HCT116 (cell line): Measurements from ENCODE around the gene ADAMTS16. TPM values are rescaled to one million over a fixed set of nuclear protein-coding genes. Genes with fewer than 3 reads are reported as not detected.

Source experiments
- ATAC-seq: fragments of 200-7000 bp; cut with Tn5 transposase; 2 replicates; pipeline ENCODE4 v1.9.1; 2020; ENCODE audit warnings: mild to moderate bottlenecking, moderate library complexity
- BruUV-seq: library from RNA; stranded (reverse); fragments of 400-500 nt; replicated peaks from 2 replicates; lab custom pipeline; 2021; lab: Mats Ljungman, UMichigan
- CTCF ChIA-PET: fragments of 300-600 bp; sonication (Branson Sonifier 250); formaldehyde crosslinking; loops from one replicate; lab custom pipeline; 2021; ENCODE audit warnings: antibody characterized with exemption; lab: Charles Lee
- POLR2A ChIA-PET: fragments of 300-600, 350-600 bp; sonication (Branson Sonifier 250); formaldehyde crosslinking; loops from one replicate; lab custom pipeline; 2021; ENCODE audit warnings: antibody characterized with exemption; lab: Charles Lee
- RAD21 ChIA-PET, 2 experiments: fragments of 300-600 bp; sonication (Branson Sonifier 250); formaldehyde crosslinking; loops; one replicate each; lab custom pipeline; 2023; ENCODE audit warnings: low total read pairs in 2 of 2; ENCODE audit not compliant: uncharacterized antibody in 2 of 2, unreplicated experiment in 2 of 2, low non-redundant PET in 1 of 2; lab: Charles Lee
- DNase-seq: peaks from one replicate; pipeline ENCODE4 v3.0.0-alpha.2; 2010; ENCODE audit warnings: low read depth, low spot score
- H2AFZ ChIP-seq: fragments of 200-600 bp; shearing (Covaris generic), sonication (generic); 2 replicates; pipeline ENCODE4 v1.6.1; 2017; ENCODE audit warnings: low read depth, mixed run types, mixed read lengths, antibody characterized with exemption, low read length; ENCODE audit not compliant: poor library complexity, severe bottlenecking
- H3K27ac ChIP-seq: 2 replicates; pipeline ENCODE4 v1.5.1; 2012; ENCODE audit warnings: low read depth, low read length
- H3K27me3 ChIP-seq: fragments of 200-600 bp; sonication (generic); 2 replicates; pipeline ENCODE4 v1.6.1; 2016; ENCODE audit warnings: mixed run types, low read length, mixed read lengths; ENCODE audit not compliant: insufficient read depth
- H3K36me3 ChIP-seq, 2 experiments: fragments of 200-500 bp in 1 of 2; fragments of 200-600 bp in 1 of 2; sonication (Bioruptor generic) in 1 of 2; sonication (generic) in 1 of 2; 2 replicates each; pipeline versions ENCODE4 v1.5.1 to v1.6.1; 2014 to 2016; ENCODE audit warnings: low read length in 2 of 2, inconsistent platforms in 1 of 2, mixed read lengths in 1 of 2, mixed run types in 1 of 2; ENCODE audit not compliant: insufficient read depth in 2 of 2, control insufficient read depth in 1 of 2
- H3K4me1 ChIP-seq, 2 experiments: fragments of 200-600 bp in 1 of 2; sonication (generic) in 1 of 2; 2 replicates each; pipeline versions ENCODE4 v1.5.1 to v1.6.1; 2012 to 2017; ENCODE audit warnings: low read length in 2 of 2, inconsistent platforms in 1 of 2, mild to moderate bottlenecking in 1 of 2, mixed read lengths in 1 of 2, mixed run types in 1 of 2, moderate library complexity in 1 of 2; ENCODE audit not compliant: insufficient read depth in 2 of 2, control insufficient read depth in 1 of 2
- H3K4me2 ChIP-seq: fragments of 200-600 bp; sonication (generic); 2 replicates; pipeline ENCODE4 v1.6.1; 2017; ENCODE audit warnings: mixed run types, low read length, mixed read lengths
- H3K4me3 ChIP-seq, 2 experiments: fragments of 200-600 bp in 1 of 2; sonication (generic) in 1 of 2; replicated peaks in 1 of 2; 2 replicates each; pipeline ENCODE4 v1.5.1; 2011 to 2016; ENCODE audit warnings: low read length in 2 of 2, control low read depth in 1 of 2, low read depth in 1 of 2, mild to moderate bottlenecking in 1 of 2, mixed read lengths in 1 of 2, mixed run types in 1 of 2
- H3K79me2 ChIP-seq: fragments of 200-600 bp; sonication (generic); 2 replicates; pipeline ENCODE4 v1.6.1; 2017; ENCODE audit warnings: mild to moderate bottlenecking, mixed run types, low read length, moderate library complexity, mixed read lengths; ENCODE audit not compliant: insufficient read depth
- H3K9ac ChIP-seq: fragments of 200-600 bp; sonication (generic); 2 replicates; pipeline ENCODE4 v1.6.1; 2016; ENCODE audit warnings: low read length, mixed read lengths
- H3K9me2 ChIP-seq: fragments of 200-600 bp; sonication (generic), shearing (Covaris generic); 2 replicates; pipeline ENCODE4 v1.6.1; 2017; ENCODE audit warnings: mixed run types, mild to moderate bottlenecking, moderate library complexity; ENCODE audit not compliant: insufficient read depth
- H3K9me3 ChIP-seq, 2 experiments: fragments of 200-500 bp in 1 of 2; fragments of 200-600 bp in 1 of 2; sonication (Bioruptor generic) in 1 of 2; sonication (generic) in 1 of 2; 2 replicates each; pipeline ENCODE4 v1.6.1; 2014 to 2017; ENCODE audit warnings: low read length in 2 of 2, mixed read lengths in 2 of 2, inconsistent platforms in 1 of 2, low read depth in 1 of 2, mild to moderate bottlenecking in 1 of 2, mixed run types in 1 of 2, moderate library complexity in 1 of 2; ENCODE audit not compliant: control insufficient read depth in 1 of 2, insufficient read depth in 1 of 2
- H4K20me1 ChIP-seq: fragments of 200-600 bp; sonication (generic), shearing (Covaris generic); 2 replicates; pipeline ENCODE4 v1.6.1; 2017; ENCODE audit warnings: mixed run types, mild to moderate bottlenecking, moderate library complexity; ENCODE audit not compliant: insufficient read depth
- CBX3 ChIP-seq: IDR thresholded peaks from 2 replicates; pipeline ENCODE4 v1.6.1; 2012; ENCODE audit warnings: low read depth
- ELF1 ChIP-seq: IDR thresholded peaks from 2 replicates; pipeline ENCODE4 v1.6.1; 2012; ENCODE audit warnings: low read depth, borderline replicate concordance
- RAD21 ChIP-seq: IDR thresholded peaks from 2 replicates; pipeline ENCODE4 v1.6.1; 2012; ENCODE audit warnings: low read depth, mild to moderate bottlenecking
- SP1 ChIP-seq: IDR thresholded peaks from 2 replicates; pipeline ENCODE4 v1.6.1; 2012; ENCODE audit warnings: low read depth
- TCF7L2 ChIP-seq: IDR thresholded peaks from 2 replicates; pipeline ENCODE4 v1.7.0; 2011; ENCODE audit warnings: borderline replicate concordance, inconsistent platforms; ENCODE audit not compliant: insufficient read depth, insufficient read length; ENCODE audit errors: extremely low read depth
- YY1 ChIP-seq: IDR thresholded peaks from 2 replicates; pipeline ENCODE4 v1.6.1; 2011; ENCODE audit warnings: low read length, low read depth, moderate library complexity, mild to moderate bottlenecking; ENCODE audit not compliant: insufficient replicate concordance; ENCODE audit errors: extremely low read depth
- intact Hi-C: fragments of 100-400 bp; cut with micrococcal nuclease; formaldehyde crosslinking; loops from 2 replicates; pipeline ENCODE4 v1.10.0; 2022
- total RNA-seq: library from RNA; stranded (reverse); gene quantifications from one replicate; pipeline ENCODE4 v1.2.1, GENCODE V29; 2021; ENCODE audit not compliant: unreplicated experiment
- TF ChIP-seq, protein P1 (sequence below): IDR thresholded peaks from 2 replicates; pipeline ENCODE4 v1.6.1; 2011; ENCODE audit warnings: mild to moderate bottlenecking, low read length, moderate library complexity; ENCODE audit not compliant: insufficient replicate concordance; ENCODE audit errors: extremely low read depth
- TF ChIP-seq, protein P2 (sequence below), 3 experiments: fragments of 200-600 bp in 1 of 3; sonication (generic) in 1 of 3; IDR thresholded peaks in 2 of 3; conservative IDR thresholded peaks in 1 of 3; 2 replicates each; pipeline ENCODE4 v1.5.1; 2012 to 2017; ENCODE audit warnings: low read depth in 2 of 3, low read length in 2 of 3, antibody characterized with exemption in 1 of 3, borderline replicate concordance in 1 of 3, control low read depth in 1 of 3, mild to moderate bottlenecking in 1 of 3, mixed read lengths in 1 of 3, mixed run types in 1 of 3, moderate library complexity in 1 of 3; ENCODE audit not compliant: insufficient read depth in 1 of 3
- TF ChIP-seq, protein P3 (sequence below): IDR thresholded peaks from 2 replicates; pipeline ENCODE4 v1.6.1; 2012; ENCODE audit warnings: low read depth

The ADAMTS16 gene
- total RNA-seq, 1 experiment from 2014 or later: 2.4 TPM

DNA sequence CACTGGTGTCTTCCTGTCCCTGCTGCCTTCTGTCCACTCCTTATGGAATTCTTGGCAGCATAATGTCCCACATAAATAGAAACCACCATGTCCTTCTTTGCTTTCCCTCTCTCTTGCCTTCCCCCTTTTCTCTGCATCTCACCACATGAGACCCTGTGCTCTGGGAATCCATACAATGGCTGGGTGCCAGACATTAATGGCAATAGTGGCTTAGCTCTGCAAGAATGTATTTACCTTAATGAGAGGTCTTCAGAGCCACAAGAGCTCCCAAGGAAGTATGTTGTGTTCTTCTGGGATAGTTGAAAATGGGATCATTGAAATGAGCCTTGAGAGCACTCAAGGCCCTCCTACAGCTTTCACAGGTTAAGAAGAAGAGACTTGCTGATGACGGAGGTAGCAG, 58.7 kb downstream of the ADAMTS16 start:
- no peaks in the 10 kb centered on the region for H3K9me3 ChIP-seq
- DNase-seq: no peak
- no peaks in the 10 kb centered on the region for H3K9me2 ChIP-seq
- no peak overlapping the region for H2AFZ ChIP-seq
- H3K27ac ChIP-seq: no peak overlapping the region
- no peak overlapping the region for H3K9ac ChIP-seq
- no TSS peak for BruUV-seq
- no peaks in the 10 kb centered on the region for H3K79me2 ChIP-seq
- no peak overlapping the region for H3K4me2 ChIP-seq
- intact Hi-C loops: no loop called here
- no peaks in the 10 kb centered on the region for H3K27me3 ChIP-seq
- H4K20me1 ChIP-seq: no peaks in the 10 kb centered on the region
- ChIA-PET POLR2A (no interaction called here), RAD21 (no interaction called here), CTCF (no interaction called here)
- H3K4me3 ChIP-seq: no peak overlapping the region
- TF ChIP-seq, protein P1, sequence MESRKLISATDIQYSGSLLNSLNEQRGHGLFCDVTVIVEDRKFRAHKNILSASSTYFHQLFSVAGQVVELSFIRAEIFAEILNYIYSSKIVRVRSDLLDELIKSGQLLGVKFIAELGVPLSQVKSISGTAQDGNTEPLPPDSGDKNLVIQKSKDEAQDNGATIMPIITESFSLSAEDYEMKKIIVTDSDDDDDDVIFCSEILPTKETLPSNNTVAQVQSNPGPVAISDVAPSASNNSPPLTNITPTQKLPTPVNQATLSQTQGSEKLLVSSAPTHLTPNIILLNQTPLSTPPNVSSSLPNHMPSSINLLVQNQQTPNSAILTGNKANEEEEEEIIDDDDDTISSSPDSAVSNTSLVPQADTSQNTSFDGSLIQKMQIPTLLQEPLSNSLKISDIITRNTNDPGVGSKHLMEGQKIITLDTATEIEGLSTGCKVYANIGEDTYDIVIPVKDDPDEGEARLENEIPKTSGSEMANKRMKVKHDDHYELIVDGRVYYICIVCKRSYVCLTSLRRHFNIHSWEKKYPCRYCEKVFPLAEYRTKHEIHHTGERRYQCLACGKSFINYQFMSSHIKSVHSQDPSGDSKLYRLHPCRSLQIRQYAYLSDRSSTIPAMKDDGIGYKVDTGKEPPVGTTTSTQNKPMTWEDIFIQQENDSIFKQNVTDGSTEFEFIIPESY: no peak
- TF ChIP-seq ELF1 (no peak), RAD21 (no peak), YY1 (no peak), TCF7L2 (no peak), SP1 (no peak), CBX3 (no peak)
- TF ChIP-seq, protein P2, sequence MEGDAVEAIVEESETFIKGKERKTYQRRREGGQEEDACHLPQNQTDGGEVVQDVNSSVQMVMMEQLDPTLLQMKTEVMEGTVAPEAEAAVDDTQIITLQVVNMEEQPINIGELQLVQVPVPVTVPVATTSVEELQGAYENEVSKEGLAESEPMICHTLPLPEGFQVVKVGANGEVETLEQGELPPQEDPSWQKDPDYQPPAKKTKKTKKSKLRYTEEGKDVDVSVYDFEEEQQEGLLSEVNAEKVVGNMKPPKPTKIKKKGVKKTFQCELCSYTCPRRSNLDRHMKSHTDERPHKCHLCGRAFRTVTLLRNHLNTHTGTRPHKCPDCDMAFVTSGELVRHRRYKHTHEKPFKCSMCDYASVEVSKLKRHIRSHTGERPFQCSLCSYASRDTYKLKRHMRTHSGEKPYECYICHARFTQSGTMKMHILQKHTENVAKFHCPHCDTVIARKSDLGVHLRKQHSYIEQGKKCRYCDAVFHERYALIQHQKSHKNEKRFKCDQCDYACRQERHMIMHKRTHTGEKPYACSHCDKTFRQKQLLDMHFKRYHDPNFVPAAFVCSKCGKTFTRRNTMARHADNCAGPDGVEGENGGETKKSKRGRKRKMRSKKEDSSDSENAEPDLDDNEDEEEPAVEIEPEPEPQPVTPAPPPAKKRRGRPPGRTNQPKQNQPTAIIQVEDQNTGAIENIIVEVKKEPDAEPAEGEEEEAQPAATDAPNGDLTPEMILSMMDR (IDR thresholded peaks at IDR 0.05 in 2 of 3, conservative IDR thresholded peaks at IDR 0.05 in 1 of 3; ENCODE audit: borderline replicate concordance in 1 of 3, insufficient read depth in 1 of 3, low read depth in 2 of 3, low read length in 2 of 3): no peak
- TF ChIP-seq, protein P3, sequence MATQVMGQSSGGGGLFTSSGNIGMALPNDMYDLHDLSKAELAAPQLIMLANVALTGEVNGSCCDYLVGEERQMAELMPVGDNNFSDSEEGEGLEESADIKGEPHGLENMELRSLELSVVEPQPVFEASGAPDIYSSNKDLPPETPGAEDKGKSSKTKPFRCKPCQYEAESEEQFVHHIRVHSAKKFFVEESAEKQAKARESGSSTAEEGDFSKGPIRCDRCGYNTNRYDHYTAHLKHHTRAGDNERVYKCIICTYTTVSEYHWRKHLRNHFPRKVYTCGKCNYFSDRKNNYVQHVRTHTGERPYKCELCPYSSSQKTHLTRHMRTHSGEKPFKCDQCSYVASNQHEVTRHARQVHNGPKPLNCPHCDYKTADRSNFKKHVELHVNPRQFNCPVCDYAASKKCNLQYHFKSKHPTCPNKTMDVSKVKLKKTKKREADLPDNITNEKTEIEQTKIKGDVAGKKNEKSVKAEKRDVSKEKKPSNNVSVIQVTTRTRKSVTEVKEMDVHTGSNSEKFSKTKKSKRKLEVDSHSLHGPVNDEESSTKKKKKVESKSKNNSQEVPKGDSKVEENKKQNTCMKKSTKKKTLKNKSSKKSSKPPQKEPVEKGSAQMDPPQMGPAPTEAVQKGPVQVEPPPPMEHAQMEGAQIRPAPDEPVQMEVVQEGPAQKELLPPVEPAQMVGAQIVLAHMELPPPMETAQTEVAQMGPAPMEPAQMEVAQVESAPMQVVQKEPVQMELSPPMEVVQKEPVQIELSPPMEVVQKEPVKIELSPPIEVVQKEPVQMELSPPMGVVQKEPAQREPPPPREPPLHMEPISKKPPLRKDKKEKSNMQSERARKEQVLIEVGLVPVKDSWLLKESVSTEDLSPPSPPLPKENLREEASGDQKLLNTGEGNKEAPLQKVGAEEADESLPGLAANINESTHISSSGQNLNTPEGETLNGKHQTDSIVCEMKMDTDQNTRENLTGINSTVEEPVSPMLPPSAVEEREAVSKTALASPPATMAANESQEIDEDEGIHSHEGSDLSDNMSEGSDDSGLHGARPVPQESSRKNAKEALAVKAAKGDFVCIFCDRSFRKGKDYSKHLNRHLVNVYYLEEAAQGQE: no peak
- no peak for ATAC-seq
- H3K4me1 ChIP-seq: no peaks in the 10 kb centered on the region
- no peaks in the 10 kb centered on the region for H3K36me3 ChIP-seq
